H9 (cell line): ENCODE measurements around the gene TESK2. TPM values are rescaled to one million over a fixed set of nuclear protein-coding genes. Genes with fewer than 3 reads are reported as not detected.

ENCODE experiments used
- DNase-seq: peaks from one replicate; pipeline ENCODE4 v3.0.0-alpha.2; 2017
- H2AFZ ChIP-seq: one replicate; pipeline ENCODE4 v1.6.1; 2013; ENCODE audit warnings: mild to moderate bottlenecking, low read length, control low read depth, moderate library complexity
- H2AK5ac ChIP-seq: 2 replicates; pipeline ENCODE4 v1.6.1; 2013; ENCODE audit warnings: low read length, control low read depth, mixed read lengths; ENCODE audit not compliant: insufficient read length
- H2BK120ac ChIP-seq: one replicate; pipeline ENCODE4 v1.6.1; 2013; ENCODE audit warnings: low read depth, mild to moderate bottlenecking, low read length, control low read depth, inconsistent platforms; ENCODE audit not compliant: poor library complexity, severe bottlenecking
- H2BK12ac ChIP-seq: 2 replicates; pipeline ENCODE4 v1.6.1; 2013; ENCODE audit warnings: low read length, control low read depth, mixed read lengths, low read depth; ENCODE audit not compliant: insufficient read length
- H2BK15ac ChIP-seq: 2 replicates; pipeline ENCODE4 v1.6.1; 2013; ENCODE audit warnings: low read depth, low read length, control low read depth
- H2BK20ac ChIP-seq: one replicate; pipeline ENCODE4 v1.6.1; 2013; ENCODE audit warnings: low read depth, mild to moderate bottlenecking, low read length, control low read depth, inconsistent platforms; ENCODE audit not compliant: poor library complexity, severe bottlenecking
- H2BK5ac ChIP-seq: 2 replicates; pipeline ENCODE4 v1.6.1; 2013; ENCODE audit warnings: low read length, control low read depth, mixed read lengths; ENCODE audit not compliant: insufficient read length
- H3K14ac ChIP-seq: 2 replicates; pipeline ENCODE4 v1.6.1; 2013; ENCODE audit warnings: low read length, control low read depth; ENCODE audit not compliant: insufficient read depth
- H3K18ac ChIP-seq: 2 replicates; pipeline ENCODE4 v1.6.1; 2013; ENCODE audit warnings: low read depth, mild to moderate bottlenecking, mixed read lengths, low read length, control low read depth; ENCODE audit not compliant: insufficient read length
- H3K23ac ChIP-seq: 2 replicates; pipeline ENCODE4 v1.6.1; 2013; ENCODE audit warnings: low read length, control low read depth, mixed read lengths, low read depth; ENCODE audit not compliant: insufficient read length
- H3K23me2 ChIP-seq: 2 replicates; pipeline ENCODE4 v1.6.1; 2013; ENCODE audit warnings: low read depth, mild to moderate bottlenecking, mixed read lengths, low read length, control low read depth; ENCODE audit not compliant: insufficient read length, poor library complexity, severe bottlenecking
- H3K27ac ChIP-seq: 2 replicates; pipeline ENCODE4 v1.5.1; 2013; ENCODE audit warnings: low read length, control low read depth, mixed read lengths, low read depth; ENCODE audit not compliant: insufficient read length
- H3K27me3 ChIP-seq: 2 replicates; pipeline ENCODE4 v1.6.1; 2013; ENCODE audit warnings: low read length, control low read depth, inconsistent platforms; ENCODE audit not compliant: insufficient read depth
- H3K4ac ChIP-seq: 2 replicates; pipeline ENCODE4 v1.6.1; 2013; ENCODE audit warnings: low read depth, mild to moderate bottlenecking, control low read depth, inconsistent platforms, low read length, moderate library complexity
- H3K4me1 ChIP-seq: 2 replicates; pipeline ENCODE4 v1.6.1; 2013; ENCODE audit warnings: low read length, control low read depth, inconsistent platforms; ENCODE audit not compliant: insufficient read depth
- H3K4me2 ChIP-seq: 2 replicates; pipeline ENCODE4 v1.6.1; 2013; ENCODE audit warnings: low read length, control low read depth, mixed read lengths; ENCODE audit not compliant: insufficient read length, insufficient read depth
- H3K56ac ChIP-seq: 2 replicates; pipeline ENCODE4 v1.6.1; 2013; ENCODE audit warnings: low read depth, mild to moderate bottlenecking, mixed read lengths, low read length, control low read depth; ENCODE audit not compliant: insufficient read length
- H3K79me1 ChIP-seq: 2 replicates; pipeline ENCODE4 v1.6.1; 2013; ENCODE audit warnings: low read depth, mild to moderate bottlenecking, moderate library complexity, low read length, control low read depth, inconsistent platforms; ENCODE audit not compliant: insufficient read depth, poor library complexity, severe bottlenecking
- H3K79me2 ChIP-seq: 2 replicates; pipeline ENCODE4 v1.6.1; 2013; ENCODE audit warnings: low read length, control low read depth, inconsistent platforms; ENCODE audit not compliant: insufficient read depth
- H3K9ac ChIP-seq: 2 replicates; pipeline ENCODE4 v1.6.1; 2013; ENCODE audit warnings: low read length, control low read depth, mixed read lengths; ENCODE audit not compliant: insufficient read length; ENCODE audit errors: extremely low read depth
- H3K9me3 ChIP-seq: one replicate; pipeline ENCODE4 v1.6.1; 2013; ENCODE audit warnings: low read depth, low read length, inconsistent platforms; ENCODE audit not compliant: control insufficient read depth
- H3T11ph ChIP-seq: one replicate; pipeline ENCODE4 v1.6.1; 2013; ENCODE audit warnings: mild to moderate bottlenecking, low read length, control low read depth, inconsistent platforms
- H4K20me1 ChIP-seq: one replicate; pipeline ENCODE4 v1.6.1; 2013; ENCODE audit not compliant: control insufficient read depth, insufficient read length, insufficient read depth
- H4K5ac ChIP-seq: 2 replicates; pipeline ENCODE4 v1.6.1; 2013; ENCODE audit warnings: low read depth, mild to moderate bottlenecking, mixed read lengths, low read length, control low read depth; ENCODE audit not compliant: insufficient read length
- H4K8ac ChIP-seq: replicated peaks from 2 replicates; pipeline ENCODE4 v1.6.1; 2013; ENCODE audit warnings: low read length, control low read depth, mixed read lengths, low read depth; ENCODE audit not compliant: insufficient read length
- H4K91ac ChIP-seq: 2 replicates; pipeline ENCODE4 v1.6.1; 2013; ENCODE audit warnings: low read depth, mild to moderate bottlenecking, moderate library complexity, mixed read lengths, low read length, control low read depth; ENCODE audit not compliant: insufficient read length
- H3K27ac Mint-ChIP-seq, 3 experiments: 2 replicates in 2 of 3; 3 replicates in 1 of 3; pipeline ENCODE4 v1.8.0; 2020 to 2021; ENCODE audit warnings: mixed read lengths in 3 of 3, mild to moderate bottlenecking in 1 of 3, moderate library complexity in 1 of 3
- H3K27me3 Mint-ChIP-seq: 2 replicates; pipeline ENCODE4 v1.8.0; 2021; ENCODE audit warnings: low read depth, mild to moderate bottlenecking, moderate library complexity, mixed read lengths
- H3K36me3 Mint-ChIP-seq, 3 experiments: 2 replicates in 2 of 3; 3 replicates in 1 of 3; pipeline ENCODE4 v1.8.0; 2020 to 2021; ENCODE audit warnings: low read depth in 3 of 3, mixed read lengths in 3 of 3; ENCODE audit not compliant: insufficient read depth in 1 of 3
- H3K4me1 Mint-ChIP-seq, 2 experiments: 2 replicates each; pipeline ENCODE4 v1.8.0; 2020; ENCODE audit warnings: mixed read lengths in 2 of 2
- H3K4me3 Mint-ChIP-seq, 2 experiments: 2 replicates in 1 of 2; 3 replicates in 1 of 2; pipeline ENCODE4 v1.8.0; 2020 to 2021; ENCODE audit warnings: mild to moderate bottlenecking in 2 of 2, mixed read lengths in 2 of 2, moderate library complexity in 1 of 2
- H3K9me3 Mint-ChIP-seq, 2 experiments: 2 replicates in 1 of 2; 3 replicates in 1 of 2; pipeline ENCODE4 v1.8.0; 2020; ENCODE audit warnings: mild to moderate bottlenecking in 2 of 2, mixed read lengths in 2 of 2, moderate library complexity in 1 of 2
- total RNA-seq: library from RNA; stranded (reverse); gene quantifications from 2 replicates; pipeline ENCODE4 v1.2.1, GENCODE V29; 2021
- TF ChIP-seq, protein P1 (sequence below): fragments of 200-600 bp; sonication (generic); conservative IDR thresholded peaks from 3 replicates; pipeline ENCODE4 v1.8.0; 2021; ENCODE audit warnings: antibody characterized with exemption, mild to moderate bottlenecking

Gene TESK2
- total RNA-seq, 1 experiment from 2014 or later = 7.2 TPM

DNA sequence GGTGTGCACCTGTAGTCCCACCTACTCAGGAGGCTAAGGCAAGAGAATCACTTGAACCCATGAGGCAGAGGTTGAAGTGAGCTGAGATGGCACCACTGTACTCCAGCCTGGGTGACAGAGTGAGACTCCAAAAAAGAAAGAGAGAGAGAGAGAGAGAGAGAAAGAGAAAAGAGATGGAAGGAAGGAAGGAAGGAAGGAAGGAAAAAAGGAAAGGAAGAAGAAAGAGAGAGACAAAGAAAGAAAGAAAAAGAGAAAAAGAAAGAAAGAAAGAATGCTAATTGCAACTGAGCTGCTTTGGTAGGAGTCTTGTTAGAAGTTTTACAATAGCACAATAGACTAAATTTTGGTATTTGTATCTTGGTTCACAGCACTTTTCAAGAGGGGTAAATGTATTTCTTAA, 25.7 kb downstream of the TESK2 start:
- Histone ChIP-seq H2BK15ac (no peak overlapping the region), H3K14ac (no peak overlapping the region), H3K9ac (no peak overlapping the region), H2BK12ac (no peak overlapping the region), H3K4ac (no peak overlapping the region), H3T11ph (no peak overlapping the region), H2BK120ac (no peak overlapping the region), H4K8ac (no peak overlapping the region), H3K9me3 (no peaks in the 10 kb centered on the region), H2AFZ (no peak overlapping the region), H3K27me3 (no peaks in the 10 kb centered on the region), H2AK5ac (no peak overlapping the region), H3K23ac (no peak overlapping the region), H3K23me2 (no peaks in the 10 kb centered on the region), H4K20me1 (no peaks in the 10 kb centered on the region), H2BK20ac (no peak overlapping the region), H3K4me2 (no peak overlapping the region), H2BK5ac (no peak overlapping the region), H3K79me2 (no peaks in the 10 kb centered on the region), H3K18ac (no peak overlapping the region), H3K27ac (no peak overlapping the region), H3K4me1 (no peaks in the 10 kb centered on the region), H4K91ac (no peak overlapping the region), H3K79me1 (no peaks in the 10 kb centered on the region), H3K56ac (no peak overlapping the region), H4K5ac (no peak overlapping the region)
- Mint-ChIP-seq H3K4me3 (no peak overlapping the region), H3K36me3 (no peaks in the 10 kb centered on the region), H3K9me3 (no peaks in the 10 kb centered on the region), H3K4me1 (peaks cover 0 to 1% of the 10 kb centered on the region in 2 experiments; a peak in 1 of 4 replicates), H3K27ac (no peak overlapping the region; a peak in 1 of 7 replicates), H3K27me3 (no peaks in the 10 kb centered on the region; the same call in 1 of the 2 replicates)
- no peak for DNase-seq
- TF ChIP-seq, protein P1, sequence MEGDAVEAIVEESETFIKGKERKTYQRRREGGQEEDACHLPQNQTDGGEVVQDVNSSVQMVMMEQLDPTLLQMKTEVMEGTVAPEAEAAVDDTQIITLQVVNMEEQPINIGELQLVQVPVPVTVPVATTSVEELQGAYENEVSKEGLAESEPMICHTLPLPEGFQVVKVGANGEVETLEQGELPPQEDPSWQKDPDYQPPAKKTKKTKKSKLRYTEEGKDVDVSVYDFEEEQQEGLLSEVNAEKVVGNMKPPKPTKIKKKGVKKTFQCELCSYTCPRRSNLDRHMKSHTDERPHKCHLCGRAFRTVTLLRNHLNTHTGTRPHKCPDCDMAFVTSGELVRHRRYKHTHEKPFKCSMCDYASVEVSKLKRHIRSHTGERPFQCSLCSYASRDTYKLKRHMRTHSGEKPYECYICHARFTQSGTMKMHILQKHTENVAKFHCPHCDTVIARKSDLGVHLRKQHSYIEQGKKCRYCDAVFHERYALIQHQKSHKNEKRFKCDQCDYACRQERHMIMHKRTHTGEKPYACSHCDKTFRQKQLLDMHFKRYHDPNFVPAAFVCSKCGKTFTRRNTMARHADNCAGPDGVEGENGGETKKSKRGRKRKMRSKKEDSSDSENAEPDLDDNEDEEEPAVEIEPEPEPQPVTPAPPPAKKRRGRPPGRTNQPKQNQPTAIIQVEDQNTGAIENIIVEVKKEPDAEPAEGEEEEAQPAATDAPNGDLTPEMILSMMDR = no peak
